ENCODE data around the gene NELL1. TPM values are rescaled to one million over a fixed set of nuclear protein-coding genes. Genes with fewer than 3 reads are reported as not detected.
A peak's percentile ranks its signal among the peaks of the same experiment; 100 is the strongest.

NELL1 gene
- total and polyA plus RNA-seq, 2 experiments from 2014 or later: 1.6 TPM; not detected in 1

DNA sequence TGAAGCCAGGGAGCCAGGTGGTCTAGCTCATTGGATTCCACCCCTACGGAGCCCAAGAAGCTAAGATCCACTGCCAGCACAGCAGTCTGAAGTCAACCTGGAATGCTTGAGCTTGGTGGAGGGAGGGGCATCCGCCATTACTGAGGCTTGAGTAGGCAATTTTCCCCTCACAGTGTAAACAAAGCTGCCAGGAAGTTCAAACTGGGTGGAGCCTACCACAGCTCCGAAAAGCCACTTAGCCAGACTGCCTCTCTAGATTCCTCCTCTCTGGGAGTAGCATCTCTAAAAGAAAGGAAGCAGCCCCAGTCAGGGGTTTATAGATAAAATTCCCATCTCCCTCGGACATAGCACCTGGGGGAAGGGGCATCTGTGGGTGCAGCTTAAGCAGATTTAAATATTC is 620.3 kb downstream of the NELL1 start:
- Histone ChIP-seq H3K27ac (ENCODE audit: low read depth) (no peak overlapping the region), H3K4me3 (no peak overlapping the region), H3K27me3 (ENCODE audit: insufficient read depth) (no peaks in the 10 kb centered on the region), H3K4me1 (ENCODE audit: insufficient read depth) (no peaks in the 10 kb centered on the region), H4K20me1 (replicated peaks; ENCODE audit: insufficient read depth) (no peaks in the 10 kb centered on the region), H2AFZ (peak overlapping the region; percentile 83), H3K79me2 (replicated peaks; ENCODE audit: insufficient read depth) (no peaks in the 10 kb centered on the region), H3F3A (replicated peaks; ENCODE audit: low read depth) (no peaks in the 10 kb centered on the region), H3K36me3 (ENCODE audit: insufficient read depth) (no peaks in the 10 kb centered on the region), H3K9me2 (ENCODE audit: insufficient read depth) (no peaks in the 10 kb centered on the region; the same call in 1 of the 2 replicates), H3K4me2 (no peak overlapping the region)
- peaks cover 3% of the 10 kb centered on the region for H3K27me3 Mint-ChIP-seq (ENCODE audit: insufficient read depth, low read depth, poor library complexity)
- no peak for TF ChIP-seq CREB1 (CRISPR knock-in tag; IDR thresholded peaks at IDR 0.05; ENCODE audit: low read depth)
- TF ChIP-seq, protein P1, sequence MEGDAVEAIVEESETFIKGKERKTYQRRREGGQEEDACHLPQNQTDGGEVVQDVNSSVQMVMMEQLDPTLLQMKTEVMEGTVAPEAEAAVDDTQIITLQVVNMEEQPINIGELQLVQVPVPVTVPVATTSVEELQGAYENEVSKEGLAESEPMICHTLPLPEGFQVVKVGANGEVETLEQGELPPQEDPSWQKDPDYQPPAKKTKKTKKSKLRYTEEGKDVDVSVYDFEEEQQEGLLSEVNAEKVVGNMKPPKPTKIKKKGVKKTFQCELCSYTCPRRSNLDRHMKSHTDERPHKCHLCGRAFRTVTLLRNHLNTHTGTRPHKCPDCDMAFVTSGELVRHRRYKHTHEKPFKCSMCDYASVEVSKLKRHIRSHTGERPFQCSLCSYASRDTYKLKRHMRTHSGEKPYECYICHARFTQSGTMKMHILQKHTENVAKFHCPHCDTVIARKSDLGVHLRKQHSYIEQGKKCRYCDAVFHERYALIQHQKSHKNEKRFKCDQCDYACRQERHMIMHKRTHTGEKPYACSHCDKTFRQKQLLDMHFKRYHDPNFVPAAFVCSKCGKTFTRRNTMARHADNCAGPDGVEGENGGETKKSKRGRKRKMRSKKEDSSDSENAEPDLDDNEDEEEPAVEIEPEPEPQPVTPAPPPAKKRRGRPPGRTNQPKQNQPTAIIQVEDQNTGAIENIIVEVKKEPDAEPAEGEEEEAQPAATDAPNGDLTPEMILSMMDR (conservative IDR thresholded peaks at IDR 0.05; ENCODE audit: low read depth in 2 of 2): no peak
- TF ChIP-seq, protein P2, sequence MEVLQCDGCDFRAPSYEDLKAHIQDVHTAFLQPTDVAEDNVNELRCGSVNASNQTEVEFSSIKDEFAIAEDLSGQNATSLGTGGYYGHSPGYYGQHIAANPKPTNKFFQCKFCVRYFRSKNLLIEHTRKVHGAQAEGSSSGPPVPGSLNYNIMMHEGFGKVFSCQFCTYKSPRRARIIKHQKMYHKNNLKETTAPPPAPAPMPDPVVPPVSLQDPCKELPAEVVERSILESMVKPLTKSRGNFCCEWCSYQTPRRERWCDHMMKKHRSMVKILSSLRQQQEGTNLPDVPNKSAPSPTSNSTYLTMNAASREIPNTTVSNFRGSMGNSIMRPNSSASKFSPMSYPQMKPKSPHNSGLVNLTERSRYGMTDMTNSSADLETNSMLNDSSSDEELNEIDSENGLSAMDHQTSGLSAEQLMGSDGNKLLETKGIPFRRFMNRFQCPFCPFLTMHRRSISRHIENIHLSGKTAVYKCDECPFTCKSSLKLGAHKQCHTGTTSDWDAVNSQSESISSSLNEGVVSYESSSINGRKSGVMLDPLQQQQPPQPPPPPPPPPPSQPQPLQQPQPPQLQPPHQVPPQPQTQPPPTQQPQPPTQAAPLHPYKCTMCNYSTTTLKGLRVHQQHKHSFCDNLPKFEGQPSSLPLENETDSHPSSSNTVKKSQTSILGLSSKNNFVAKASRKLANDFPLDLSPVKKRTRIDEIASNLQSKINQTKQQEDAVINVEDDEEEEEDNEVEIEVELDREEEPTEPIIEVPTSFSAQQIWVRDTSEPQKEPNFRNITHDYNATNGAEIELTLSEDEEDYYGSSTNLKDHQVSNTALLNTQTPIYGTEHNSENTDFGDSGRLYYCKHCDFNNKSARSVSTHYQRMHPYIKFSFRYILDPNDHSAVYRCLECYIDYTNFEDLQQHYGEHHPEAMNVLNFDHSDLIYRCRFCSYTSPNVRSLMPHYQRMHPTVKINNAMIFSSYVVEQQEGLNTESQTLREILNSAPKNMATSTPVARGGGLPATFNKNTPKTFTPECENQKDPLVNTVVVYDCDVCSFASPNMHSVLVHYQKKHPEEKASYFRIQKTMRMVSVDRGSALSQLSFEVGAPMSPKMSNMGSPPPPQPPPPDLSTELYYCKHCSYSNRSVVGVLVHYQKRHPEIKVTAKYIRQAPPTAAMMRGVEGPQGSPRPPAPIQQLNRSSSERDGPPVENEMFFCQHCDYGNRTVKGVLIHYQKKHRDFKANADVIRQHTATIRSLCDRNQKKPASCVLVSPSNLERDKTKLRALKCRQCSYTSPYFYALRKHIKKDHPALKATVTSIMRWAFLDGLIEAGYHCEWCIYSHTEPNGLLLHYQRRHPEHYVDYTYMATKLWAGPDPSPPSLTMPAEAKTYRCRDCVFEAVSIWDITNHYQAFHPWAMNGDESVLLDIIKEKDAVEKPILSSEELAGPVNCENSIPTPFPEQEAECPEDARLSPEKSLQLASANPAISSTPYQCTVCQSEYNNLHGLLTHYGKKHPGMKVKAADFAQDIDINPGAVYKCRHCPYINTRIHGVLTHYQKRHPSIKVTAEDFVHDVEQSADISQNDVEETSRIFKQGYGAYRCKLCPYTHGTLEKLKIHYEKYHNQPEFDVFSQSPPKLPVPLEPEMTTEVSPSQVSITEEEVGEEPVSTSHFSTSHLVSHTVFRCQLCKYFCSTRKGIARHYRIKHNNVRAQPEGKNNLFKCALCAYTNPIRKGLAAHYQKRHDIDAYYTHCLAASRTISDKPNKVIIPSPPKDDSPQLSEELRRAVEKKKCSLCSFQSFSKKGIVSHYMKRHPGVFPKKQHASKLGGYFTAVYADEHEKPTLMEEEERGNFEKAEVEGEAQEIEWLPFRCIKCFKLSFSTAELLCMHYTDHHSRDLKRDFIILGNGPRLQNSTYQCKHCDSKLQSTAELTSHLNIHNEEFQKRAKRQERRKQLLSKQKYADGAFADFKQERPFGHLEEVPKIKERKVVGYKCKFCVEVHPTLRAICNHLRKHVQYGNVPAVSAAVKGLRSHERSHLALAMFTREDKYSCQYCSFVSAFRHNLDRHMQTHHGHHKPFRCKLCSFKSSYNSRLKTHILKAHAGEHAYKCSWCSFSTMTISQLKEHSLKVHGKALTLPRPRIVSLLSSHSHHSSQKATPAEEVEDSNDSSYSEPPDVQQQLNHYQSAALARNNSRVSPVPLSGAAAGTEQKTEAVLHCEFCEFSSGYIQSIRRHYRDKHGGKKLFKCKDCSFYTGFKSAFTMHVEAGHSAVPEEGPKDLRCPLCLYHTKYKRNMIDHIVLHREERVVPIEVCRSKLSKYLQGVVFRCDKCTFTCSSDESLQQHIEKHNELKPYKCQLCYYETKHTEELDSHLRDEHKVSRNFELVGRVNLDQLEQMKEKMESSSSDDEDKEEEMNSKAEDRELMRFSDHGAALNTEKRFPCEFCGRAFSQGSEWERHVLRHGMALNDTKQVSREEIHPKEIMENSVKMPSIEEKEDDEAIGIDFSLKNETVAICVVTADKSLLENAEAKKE (CRISPR knock-in tag; IDR thresholded peaks at IDR 0.05): no peak
- TF ChIP-seq ZNF114 (CRISPR knock-in tag; IDR thresholded peaks at IDR 0.05): no peak
- no peak for TF ChIP-seq EZH2 (IDR thresholded peaks at IDR 0.05; ENCODE audit: low read depth, unreplicated experiment)
- TF ChIP-seq, protein P3, sequence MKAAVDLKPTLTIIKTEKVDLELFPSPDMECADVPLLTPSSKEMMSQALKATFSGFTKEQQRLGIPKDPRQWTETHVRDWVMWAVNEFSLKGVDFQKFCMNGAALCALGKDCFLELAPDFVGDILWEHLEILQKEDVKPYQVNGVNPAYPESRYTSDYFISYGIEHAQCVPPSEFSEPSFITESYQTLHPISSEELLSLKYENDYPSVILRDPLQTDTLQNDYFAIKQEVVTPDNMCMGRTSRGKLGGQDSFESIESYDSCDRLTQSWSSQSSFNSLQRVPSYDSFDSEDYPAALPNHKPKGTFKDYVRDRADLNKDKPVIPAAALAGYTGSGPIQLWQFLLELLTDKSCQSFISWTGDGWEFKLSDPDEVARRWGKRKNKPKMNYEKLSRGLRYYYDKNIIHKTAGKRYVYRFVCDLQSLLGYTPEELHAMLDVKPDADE (IDR thresholded peaks at IDR 0.05): no peak
- TF ChIP-seq STAT1 (IDR thresholded peaks at IDR 0.05; ENCODE audit: unreplicated experiment): no peak
- TF ChIP-seq ZNF331 (CRISPR knock-in tag; IDR thresholded peaks at IDR 0.05; ENCODE audit: low read depth): no peak
- TF ChIP-seq, protein P4, sequence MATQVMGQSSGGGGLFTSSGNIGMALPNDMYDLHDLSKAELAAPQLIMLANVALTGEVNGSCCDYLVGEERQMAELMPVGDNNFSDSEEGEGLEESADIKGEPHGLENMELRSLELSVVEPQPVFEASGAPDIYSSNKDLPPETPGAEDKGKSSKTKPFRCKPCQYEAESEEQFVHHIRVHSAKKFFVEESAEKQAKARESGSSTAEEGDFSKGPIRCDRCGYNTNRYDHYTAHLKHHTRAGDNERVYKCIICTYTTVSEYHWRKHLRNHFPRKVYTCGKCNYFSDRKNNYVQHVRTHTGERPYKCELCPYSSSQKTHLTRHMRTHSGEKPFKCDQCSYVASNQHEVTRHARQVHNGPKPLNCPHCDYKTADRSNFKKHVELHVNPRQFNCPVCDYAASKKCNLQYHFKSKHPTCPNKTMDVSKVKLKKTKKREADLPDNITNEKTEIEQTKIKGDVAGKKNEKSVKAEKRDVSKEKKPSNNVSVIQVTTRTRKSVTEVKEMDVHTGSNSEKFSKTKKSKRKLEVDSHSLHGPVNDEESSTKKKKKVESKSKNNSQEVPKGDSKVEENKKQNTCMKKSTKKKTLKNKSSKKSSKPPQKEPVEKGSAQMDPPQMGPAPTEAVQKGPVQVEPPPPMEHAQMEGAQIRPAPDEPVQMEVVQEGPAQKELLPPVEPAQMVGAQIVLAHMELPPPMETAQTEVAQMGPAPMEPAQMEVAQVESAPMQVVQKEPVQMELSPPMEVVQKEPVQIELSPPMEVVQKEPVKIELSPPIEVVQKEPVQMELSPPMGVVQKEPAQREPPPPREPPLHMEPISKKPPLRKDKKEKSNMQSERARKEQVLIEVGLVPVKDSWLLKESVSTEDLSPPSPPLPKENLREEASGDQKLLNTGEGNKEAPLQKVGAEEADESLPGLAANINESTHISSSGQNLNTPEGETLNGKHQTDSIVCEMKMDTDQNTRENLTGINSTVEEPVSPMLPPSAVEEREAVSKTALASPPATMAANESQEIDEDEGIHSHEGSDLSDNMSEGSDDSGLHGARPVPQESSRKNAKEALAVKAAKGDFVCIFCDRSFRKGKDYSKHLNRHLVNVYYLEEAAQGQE (IDR thresholded peaks at IDR 0.05; ENCODE audit: unreplicated experiment): no peak
- TF ChIP-seq POLR2AphosphoS5 (IDR thresholded peaks at IDR 0.05; ENCODE audit: low read depth): no peak
- TF ChIP-seq JUNB (IDR thresholded peaks at IDR 0.05; ENCODE audit: unreplicated experiment): no peak
- DNase-seq (ENCODE audit: low spot score) (peak; percentile 34), ATAC-seq (no peak)
- H3K27ac Mint-ChIP-seq: 0 out of 2 replicates have a peak overlapping the region, but pooled peaks have one; percentile 44
- peaks cover 10% of the 10 kb centered on the region; the same call in 1 of the 3 replicates for H3K36me3 Mint-ChIP-seq (ENCODE audit: low read depth)
- H3K4me1 Mint-ChIP-seq: peaks cover 3% of the 10 kb centered on the region; the same call in 2 of the 3 replicates
- no peak overlapping the region for H3K4me3 Mint-ChIP-seq
- H3K9me3 Mint-ChIP-seq: peaks cover 9% of the 10 kb centered on the region; the same call in 2 of the 3 replicates

Measured in GM23338 (cell line).